AG09309 (cell line): Measurements from ENCODE around the gene PCGF2.
"Not testable (repeated sequence)": the region's sequence is repeated elsewhere in the genome, so short reads cannot be mapped to it uniquely, and the experiment has no call there.

Source experiments
- DNase-seq: peaks from one replicate; pipeline ENCODE4 v3.0.0-alpha.2; 2010; ENCODE audit warnings: low read depth
- H3K4me3 ChIP-seq: 2 replicates; pipeline ENCODE4 v1.5.1; 2011; ENCODE audit warnings: mild to moderate bottlenecking, low read depth, low read length, moderate library complexity; ENCODE audit not compliant: control insufficient read depth
- CTCF ChIP-seq: IDR thresholded peaks from 2 replicates; pipeline ENCODE4 v1.5.1; 2011; ENCODE audit warnings: mild to moderate bottlenecking, low read depth, low read length, inconsistent platforms; ENCODE audit not compliant: insufficient read depth, control insufficient read depth; ENCODE audit errors: missing control alignments

The PCGF2 gene

GRCh38 chr17:38789185-38789584 is 41.0 kb upstream of the PCGF2 start:
- H3K4me3 ChIP-seq = no peak overlapping the region
- no peak for DNase-seq
- no peak for TF ChIP-seq CTCF

GRCh38 chr17:38787999-38788398 is 39.9 kb upstream of the PCGF2 start:
- DNase-seq, H3K4me3 ChIP-seq: not testable (repeated sequence)

GRCh38 chr17:38786372-38786771 is 38.2 kb upstream of the PCGF2 start:
- DNase-seq = no peak
- TF ChIP-seq CTCF = no peak
- H3K4me3 ChIP-seq = no peak overlapping the region

GRCh38 chr17:38783227-38783626 is 35.1 kb upstream of the PCGF2 start:
- DNase-seq = no peak
- no peak for TF ChIP-seq CTCF
- H3K4me3 ChIP-seq = no peak overlapping the region

- TF ChIP-seq CTCF = no peak
- no peak overlapping the region for H3K4me3 ChIP-seq
- no peak for DNase-seq
Measured at GRCh38 chr17:38779965-38780752, 32.0 kb upstream of the PCGF2 start.

GRCh38 chr17:38777641-38778250 is 29.6 kb upstream of the PCGF2 start:
- DNase-seq = no peak
- no peak overlapping the region for H3K4me3 ChIP-seq
- TF ChIP-seq CTCF = no peak

- H3K4me3 ChIP-seq = no peak overlapping the region
- no peak for TF ChIP-seq CTCF
- DNase-seq = no peak
Measured at GRCh38 chr17:38773258-38773657, 25.1 kb upstream of the PCGF2 start.
